Endothelial cell of umbilical vein (primary cell): Measurements from ENCODE around the gene KAT8. TPM values are rescaled to one million over a fixed set of nuclear protein-coding genes. Genes with fewer than 3 reads are reported as not detected.

ENCODE experiments used
- BruUV-seq: library from RNA; stranded (reverse); fragments of 400-500 nt; replicated peaks from 2 replicates; lab custom pipeline; 2021; lab: Mats Ljungman, UMichigan
- CTCF ChIA-PET: fragments of 300-600, 350-600 bp; sonication (Branson Sonifier 250); formaldehyde crosslinking; loops from one replicate; lab custom pipeline; 2021; ENCODE audit warnings: antibody characterized with exemption, inconsistent platforms; lab: Charles Lee
- POLR2A ChIA-PET: fragments of 300-600, 350-600 bp; sonication (Branson Sonifier 250); formaldehyde crosslinking; loops from one replicate; lab custom pipeline; 2021; ENCODE audit warnings: antibody characterized with exemption, inconsistent platforms; lab: Charles Lee
- DNase-seq: peaks from one replicate; pipeline ENCODE4 v3.0.0-alpha.2; 2011; ENCODE audit warnings: low read depth, low spot score
- FAIRE-seq: peaks from 2 replicates; lab custom pipeline; 2011; peaks lifted over from hg19 to GRCh38; lab: Jason Lieb, UNC
- H2AFZ ChIP-seq: 2 replicates; pipeline ENCODE4 v1.6.0; 2012; ENCODE audit warnings: low read depth, low read length, control low read depth, inconsistent platforms
- H3K27ac ChIP-seq: 2 replicates; pipeline ENCODE4 v1.5.1; 2011; ENCODE audit warnings: low read depth, mild to moderate bottlenecking, control low read depth, low read length, moderate library complexity; ENCODE audit not compliant: insufficient read depth
- H3K27me3 ChIP-seq, 2 experiments: 2 replicates each; pipeline versions ENCODE4 v1.6.0 to v1.6.1; 2011; ENCODE audit warnings: low read length in 2 of 2, mixed read lengths in 1 of 2; ENCODE audit not compliant: control insufficient read depth in 2 of 2, insufficient read depth in 2 of 2
- H3K36me3 ChIP-seq, 2 experiments: 2 replicates in 1 of 2; 3 replicates in 1 of 2; pipeline ENCODE4 v1.5.1; 2011; ENCODE audit warnings: low read length in 2 of 2, mild to moderate bottlenecking in 1 of 2, moderate library complexity in 1 of 2; ENCODE audit not compliant: control insufficient read depth in 2 of 2, insufficient read depth in 2 of 2; ENCODE audit errors: extremely low read depth in 1 of 2
- H3K4me1 ChIP-seq: 3 replicates; pipeline ENCODE4 v1.5.1; 2011; ENCODE audit warnings: mild to moderate bottlenecking, low read length; ENCODE audit not compliant: control insufficient read depth, insufficient read depth; ENCODE audit errors: extremely low read depth
- H3K4me2 ChIP-seq: 2 replicates; pipeline ENCODE4 v1.6.1; 2011; ENCODE audit warnings: low read length, control low read depth, mixed read lengths; ENCODE audit not compliant: insufficient read depth
- H3K4me3 ChIP-seq, 3 experiments: fragments of 200-600 bp in 1 of 3; sonication (generic), shearing (Covaris generic) in 1 of 3; replicated peaks in 1 of 3; 2 replicates each; pipeline ENCODE4 v1.5.1; 2011 to 2016; ENCODE audit warnings: control low read depth in 3 of 3, low read length in 3 of 3, mild to moderate bottlenecking in 2 of 3, inconsistent platforms in 1 of 3, low read depth in 1 of 3, moderate library complexity in 1 of 3; ENCODE audit not compliant: insufficient read depth in 1 of 3
- H3K79me2 ChIP-seq: 2 replicates; pipeline ENCODE4 v1.6.0; 2012; ENCODE audit warnings: low read length, inconsistent platforms; ENCODE audit not compliant: control insufficient read depth, insufficient read depth
- H3K9ac ChIP-seq: replicated peaks from 2 replicates; pipeline ENCODE3; 2011; ENCODE audit warnings: low read length, control low read depth; ENCODE audit not compliant: insufficient read depth; ENCODE audit errors: extremely low read depth
- H3K9me1 ChIP-seq: replicated peaks from 3 replicates; pipeline ENCODE4 v1.6.0; 2011; ENCODE audit warnings: mild to moderate bottlenecking, low read length; ENCODE audit not compliant: control insufficient read depth, insufficient read depth; ENCODE audit errors: extremely low read depth
- H3K9me3 ChIP-seq: replicated peaks from 2 replicates; pipeline ENCODE4 v1.5.1; 2012; ENCODE audit warnings: low read length, inconsistent platforms; ENCODE audit not compliant: control insufficient read depth, insufficient read depth
- H4K20me1 ChIP-seq: replicated peaks from 2 replicates; pipeline ENCODE3; 2011; ENCODE audit warnings: mild to moderate bottlenecking, low read length; ENCODE audit not compliant: control insufficient read depth, insufficient read depth; ENCODE audit errors: extremely low read depth
- JUN ChIP-seq: IDR thresholded peaks from 2 replicates; pipeline ENCODE4 v1.6.1; 2011; ENCODE audit warnings: borderline replicate concordance, low read depth; ENCODE audit not compliant: insufficient read length, insufficient read depth
- MAX ChIP-seq: IDR thresholded peaks from 2 replicates; pipeline ENCODE4 v1.6.1; 2011; ENCODE audit not compliant: insufficient read depth, insufficient read length
- POLR2A ChIP-seq: IDR thresholded peaks from 2 replicates; pipeline ENCODE4 v1.6.1; 2012; ENCODE audit warnings: low read depth, mild to moderate bottlenecking, control low read depth, low read length
- POLR2AphosphoS5 ChIP-seq: IDR thresholded peaks from 2 replicates; pipeline ENCODE4 v1.6.1; 2012; ENCODE audit warnings: low read depth, mild to moderate bottlenecking, control low read depth, low read length, moderate library complexity; ENCODE audit not compliant: insufficient read depth
- dilution Hi-C: fragments of 300-500 bp; cut with MboI; formaldehyde crosslinking; loops from one replicate; pipeline ENCODE4 v1.15.0; 2019; ENCODE audit warnings: low sequenced_read_pairs; ENCODE audit not compliant: extremely low pct_ligation_motif_present
- intact Hi-C: fragments of 100-400 bp; cut with micrococcal nuclease; formaldehyde crosslinking; loops from one replicate; pipeline ENCODE4 v1.10.0; 2022
- polyA plus RNA-seq, 4 experiments: library from polyadenylated mRNA; depleted of rRNA in 3 of 4; stranded (reverse) in 3 of 4; unstranded in 1 of 4; fragments of >200 nt; gene quantifications; 2 replicates each; pipeline versions ENCODE4 v1.2.1 to v1.2.3, GENCODE V29; 2011 to 2012; ENCODE audit warnings: missing spikeins in 1 of 4
- total RNA-seq: library from RNA; stranded (reverse); gene quantifications from 2 replicates; pipeline ENCODE4 v1.2.3, GENCODE V29; 2021

KAT8 gene
- total and polyA plus RNA-seq, 2 donors (not counting 3 experiments of a cell fraction or from before 2014, with no cell fraction given), result 30.7 to 42.8 TPM

GRCh38 chr16:31073142-31073969, 44.1 kb upstream of the KAT8 start:
- Histone ChIP-seq H4K20me1 (no peaks in the 10 kb centered on the region), H3K9ac (peak overlapping the region; percentile 97), H3K36me3 (peaks cover 3 to 15% of the 10 kb centered on the region in 2 experiments), H3K9me3 (no peaks in the 10 kb centered on the region), H2AFZ (peak overlapping the region; percentile 70), H3K79me2 (peaks cover 51% of the 10 kb centered on the region), H3K27me3 (no peaks in the 10 kb centered on the region), H3K4me2 (peak overlapping the region; percentile 93), H3K27ac (peak overlapping the region; percentile 86), H3K4me1 (peaks cover 14% of the 10 kb centered on the region), H3K4me3 (peak overlapping the region; percentile 68 to 87 (median 87)), H3K9me1 (no peaks in the 10 kb centered on the region)
- TF ChIP-seq POLR2A (no peak), POLR2AphosphoS5 (peak; percentile 71), JUN (no peak), MAX (no peak)
- FAIRE-seq, result peak; percentile 82
- ChIA-PET POLR2A (interaction anchor here (0.9 to 1.8 kb wide), 4 partner anchors 11 to 107 kb away, joined by 5 to 9 read pairs (median 6); partner anchors contain the start of genes FUS and STX4), CTCF (interaction anchor here (0.6 to 2.3 kb wide), 13 partner anchors 8 to 796 kb away, joined by 3 to 22 read pairs (median 4); partner anchors contain the start of genes HSD3B7, VKORC1 and ZNF843)
- DNase-seq, result peak; percentile 91
- dilution Hi-C loops (no loop called here), intact Hi-C loops (loop anchor here (2.0 to 10.0 kb wide), 2 partner anchors 15 to 791 kb away; no protein-coding TSS in a partner anchor)
- no TSS peak for BruUV-seq
